Measurements from ENCODE around the gene ADSS1. TPM values are rescaled to one million over a fixed set of nuclear protein-coding genes. Genes with fewer than 3 reads are reported as not detected.

ADSS1 gene
- total and polyA plus RNA-seq, 3 experiments from 2014 or later = 1.4 to 1.6 (median 1.5) TPM

DNA sequence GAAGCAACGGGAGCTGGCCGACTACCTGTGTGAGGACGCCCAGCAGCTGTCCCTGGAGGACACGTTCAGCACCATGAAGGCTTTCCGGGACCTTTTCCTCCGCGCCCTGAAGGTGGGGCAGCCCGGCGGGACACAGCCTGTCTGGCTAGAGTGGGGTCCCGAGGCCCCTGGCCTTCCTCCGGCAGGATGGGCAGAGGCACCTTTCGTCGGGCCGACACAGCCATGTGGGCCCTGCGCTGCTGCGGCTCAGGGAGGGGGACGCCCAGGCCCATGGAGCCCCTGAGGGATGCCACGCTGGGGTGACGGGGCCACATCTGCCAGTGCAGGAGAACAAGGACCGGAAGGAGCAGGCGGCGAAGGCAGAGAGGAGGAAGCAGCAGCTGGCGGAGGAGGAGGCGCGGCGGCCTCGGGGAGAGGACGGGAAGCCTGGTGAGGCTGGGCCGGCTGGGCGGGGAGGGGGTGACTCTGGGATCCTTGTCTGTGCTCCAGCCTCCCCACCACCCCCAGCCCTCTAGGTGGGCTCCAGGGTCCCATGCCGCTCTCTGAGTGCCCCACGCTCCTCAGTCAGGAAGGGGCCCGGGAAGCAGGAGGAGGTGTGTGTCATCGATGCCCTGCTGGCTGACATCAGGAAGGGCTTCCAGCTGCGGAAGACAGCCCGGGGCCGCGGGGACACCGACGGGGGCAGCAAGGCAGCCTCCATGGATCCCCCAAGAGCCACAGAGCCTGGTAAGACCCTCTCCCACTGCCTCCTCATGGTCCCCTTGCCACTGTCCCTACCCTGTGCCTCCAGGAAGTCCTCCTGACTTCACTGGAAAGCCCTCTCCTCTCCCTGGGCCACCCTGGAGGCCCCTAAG is 10.9 kb upstream of the ADSS1 start:
- no peaks in the 10 kb centered on the region for H3K4me1 ChIP-seq (ENCODE audit: insufficient read depth, low read length)
- H3K36me3 ChIP-seq (ENCODE audit: insufficient read depth, low read length) = peaks cover 5% of the 10 kb centered on the region
- no peak overlapping the region for H3K4me3 ChIP-seq (ENCODE audit: low read length)
- Mint-ChIP-seq H3K27me3 (no peaks in the 10 kb centered on the region), H3K4me3 (no peak overlapping the region), H3K36me3 (peaks cover 0 to 22% (median 4%) of the 10 kb centered on the region in 3 donors), H3K27ac (no peak overlapping the region), H3K9me3 (peaks cover 0 to 3% (median 0%) of the 10 kb centered on the region in 5 donors), H3K4me1 (peaks cover 0 to 3% (median 3%) of the 10 kb centered on the region in 3 donors)
- no peaks in the 10 kb centered on the region for H3K9me3 ChIP-seq (ENCODE audit: low read length)
- no peak for DNase-seq
- no peaks in the 10 kb centered on the region for H3K27me3 ChIP-seq (ENCODE audit: insufficient read depth, low read length, poor library complexity, severe bottlenecking)
- ChIA-PET CTCF (interaction anchor here (1.3 kb wide), 2 partner anchors 10 to 48 kb away, joined by 3 read pairs; partner anchors contain the start of gene ADSS1), POLR2A (no interaction called here)
- H3K27ac ChIP-seq (ENCODE audit: low read depth, low read length) = no peak overlapping the region

DNA sequence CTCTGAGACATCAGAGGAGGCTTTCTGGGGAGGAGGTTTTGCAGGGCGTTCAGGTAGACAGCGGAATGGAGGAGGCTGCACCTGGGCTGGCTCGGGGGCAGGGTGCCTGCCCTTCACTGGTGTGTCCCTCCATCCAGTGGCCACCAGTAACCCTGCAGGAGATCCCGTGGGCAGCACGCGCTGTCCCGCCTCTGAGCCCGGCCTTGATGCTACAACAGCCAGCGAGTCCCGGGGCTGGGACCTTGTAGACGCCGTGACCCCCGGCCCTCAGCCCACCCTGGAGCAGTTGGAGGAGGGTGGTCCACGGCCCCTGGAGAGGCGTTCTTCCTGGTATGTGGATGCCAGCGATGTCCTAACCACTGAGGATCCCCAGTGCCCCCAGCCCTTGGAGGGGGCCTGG is 10.0 kb upstream of the ADSS1 start:
- Mint-ChIP-seq H3K27me3 (no peaks in the 10 kb centered on the region), H3K9me3 (peaks cover 0 to 3% (median 0%) of the 10 kb centered on the region in 5 donors), H3K4me3 (no peak overlapping the region), H3K27ac (no peak overlapping the region), H3K4me1 (peaks cover 0 to 1% (median 0%) of the 10 kb centered on the region in 3 donors), H3K36me3 (peaks cover 0 to 22% (median 4%) of the 10 kb centered on the region in 3 donors)
- H3K4me1 ChIP-seq (ENCODE audit: insufficient read depth, low read length) = no peaks in the 10 kb centered on the region
- H3K36me3 ChIP-seq (ENCODE audit: insufficient read depth, low read length) = peaks cover 5% of the 10 kb centered on the region
- no peak overlapping the region for H3K27ac ChIP-seq (ENCODE audit: low read depth, low read length)
- ChIA-PET CTCF (no interaction called here), POLR2A (no interaction called here)
- H3K9me3 ChIP-seq (ENCODE audit: low read length) = no peaks in the 10 kb centered on the region
- H3K27me3 ChIP-seq (ENCODE audit: insufficient read depth, low read length, poor library complexity, severe bottlenecking) = no peaks in the 10 kb centered on the region
- no peak overlapping the region for H3K4me3 ChIP-seq (ENCODE audit: low read length)
- DNase-seq = no peak

- no peaks in the 10 kb centered on the region for H3K27me3 Mint-ChIP-seq
- H3K4me1 Mint-ChIP-seq = peaks cover 0 to 1% (median 0%) of the 10 kb centered on the region in 3 donors
- peaks cover 5% of the 10 kb centered on the region for H3K36me3 ChIP-seq (ENCODE audit: insufficient read depth, low read length)
- DNase-seq = no peak
- H3K4me3 ChIP-seq (ENCODE audit: low read length) = no peak overlapping the region
- H3K4me3 Mint-ChIP-seq = no peak overlapping the region
- ChIA-PET CTCF (no interaction called here), POLR2A (no interaction called here)
- no peak overlapping the region for H3K27ac ChIP-seq (ENCODE audit: low read depth, low read length)
- H3K4me1 ChIP-seq (ENCODE audit: insufficient read depth, low read length) = no peaks in the 10 kb centered on the region
- H3K9me3 ChIP-seq (ENCODE audit: low read length) = no peaks in the 10 kb centered on the region
- H3K27ac Mint-ChIP-seq = no peak overlapping the region
- peaks cover 0 to 3% (median 0%) of the 10 kb centered on the region in 5 donors for H3K9me3 Mint-ChIP-seq
- no peaks in the 10 kb centered on the region for H3K27me3 ChIP-seq (ENCODE audit: insufficient read depth, low read length, poor library complexity, severe bottlenecking)
- peaks cover 0 to 22% (median 4%) of the 10 kb centered on the region in 3 donors for H3K36me3 Mint-ChIP-seq
These were observed 9.3 kb upstream of the ADSS1 start for GRCh38 chr14:104714681-104715080.

DNA sequence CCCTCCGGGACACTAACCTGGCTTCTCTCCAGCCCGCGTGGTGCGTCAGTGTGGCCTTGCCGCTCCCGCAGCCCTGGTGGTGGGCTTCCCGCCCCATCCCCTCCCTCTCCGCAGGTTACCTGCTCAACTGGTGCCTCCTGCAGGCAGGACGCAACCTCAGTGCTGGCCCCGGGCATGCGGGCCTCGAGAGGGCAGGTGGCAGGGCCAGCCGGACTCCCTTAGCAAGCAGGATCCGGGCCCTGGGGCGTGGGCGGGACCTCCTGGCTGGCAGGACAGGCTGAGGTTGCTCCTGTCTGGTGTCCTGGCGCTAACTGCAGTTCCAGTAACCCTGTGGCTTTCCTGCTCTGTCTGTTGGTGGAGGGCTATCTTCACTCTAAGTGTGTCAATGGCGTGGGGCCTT is 8.6 kb upstream of the ADSS1 start:
- H3K4me1 ChIP-seq (ENCODE audit: insufficient read depth, low read length) = no peaks in the 10 kb centered on the region
- Mint-ChIP-seq H3K9me3 (no peaks in the 10 kb centered on the region), H3K4me1 (peaks cover 0 to 1% (median 0%) of the 10 kb centered on the region in 3 donors), H3K36me3 (peaks cover 0 to 20% (median 1%) of the 10 kb centered on the region in 3 donors), H3K4me3 (no peak overlapping the region), H3K27me3 (no peaks in the 10 kb centered on the region), H3K27ac (no peak overlapping the region)
- ChIA-PET CTCF (interaction anchor here (1.4 kb wide), 1 partner anchor 50 kb away, joined by 4 read pairs; no protein-coding TSS in a partner anchor), POLR2A (no interaction called here)
- no peaks in the 10 kb centered on the region for H3K9me3 ChIP-seq (ENCODE audit: low read length)
- H3K4me3 ChIP-seq (ENCODE audit: low read length) = no peak overlapping the region
- H3K36me3 ChIP-seq (ENCODE audit: insufficient read depth, low read length) = peaks cover 3% of the 10 kb centered on the region
- no peak overlapping the region for H3K27ac ChIP-seq (ENCODE audit: low read depth, low read length)
- no peaks in the 10 kb centered on the region for H3K27me3 ChIP-seq (ENCODE audit: insufficient read depth, low read length, poor library complexity, severe bottlenecking)
- no peak for DNase-seq

GRCh38 chr14:104715871-104716270 is 8.2 kb upstream of the ADSS1 start:
- CTCF ChIA-PET = interaction anchor here (1.4 kb wide), 1 partner anchor 50 kb away, joined by 4 read pairs; no protein-coding TSS in a partner anchor
- Mint-ChIP-seq H3K27me3 (no peaks in the 10 kb centered on the region), H3K36me3 (peaks cover 0 to 19% (median 1%) of the 10 kb centered on the region in 3 donors), H3K4me1 (peaks cover 0 to 1% (median 0%) of the 10 kb centered on the region in 3 donors), H3K27ac (no peak overlapping the region), H3K4me3 (no peak overlapping the region), H3K9me3 (no peaks in the 10 kb centered on the region)
- no peaks in the 10 kb centered on the region for H3K4me1 ChIP-seq (ENCODE audit: insufficient read depth, low read length)
- H3K36me3 ChIP-seq (ENCODE audit: insufficient read depth, low read length) = no peaks in the 10 kb centered on the region
- H3K4me3 ChIP-seq (ENCODE audit: low read length) = no peak overlapping the region
- no peak for DNase-seq
- POLR2A ChIA-PET = no interaction called here
- no peaks in the 10 kb centered on the region for H3K27me3 ChIP-seq (ENCODE audit: insufficient read depth, low read length, poor library complexity, severe bottlenecking)
- no peaks in the 10 kb centered on the region for H3K9me3 ChIP-seq (ENCODE audit: low read length)
- H3K27ac ChIP-seq (ENCODE audit: low read depth, low read length) = no peak overlapping the region

DNA sequence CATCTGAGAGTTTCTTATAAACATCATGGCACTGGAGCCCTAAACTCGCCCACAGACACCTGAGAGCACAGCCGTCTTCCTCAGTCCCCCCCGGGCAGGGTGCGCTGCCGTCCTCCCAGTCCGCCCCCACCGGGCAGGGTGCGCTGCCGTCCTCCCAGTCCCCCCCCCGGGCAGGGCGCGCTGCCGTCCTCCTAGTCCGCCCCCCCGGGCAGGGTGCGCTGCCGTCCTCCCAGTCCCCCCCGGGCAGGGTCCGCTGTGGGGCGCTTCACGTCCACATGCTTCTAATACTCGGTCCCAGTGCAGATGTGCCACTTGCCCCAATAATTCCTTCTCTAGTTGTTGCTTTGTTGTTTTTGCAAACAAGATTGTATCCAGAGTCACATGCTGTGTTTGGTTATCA is 6.9 kb upstream of the ADSS1 start:
- Histone ChIP-seq H3K36me3 (ENCODE audit: insufficient read depth, low read length) (no peaks in the 10 kb centered on the region), H3K9me3 (ENCODE audit: low read length) (no peaks in the 10 kb centered on the region), H3K4me1 (ENCODE audit: insufficient read depth, low read length) (no peaks in the 10 kb centered on the region), H3K27ac (ENCODE audit: low read depth, low read length) (no peak overlapping the region), H3K27me3 (ENCODE audit: insufficient read depth, low read length, poor library complexity, severe bottlenecking) (no peaks in the 10 kb centered on the region), H3K4me3 (ENCODE audit: low read length) (no peak overlapping the region)
- Mint-ChIP-seq H3K27me3 (no peaks in the 10 kb centered on the region), H3K9me3 (no peaks in the 10 kb centered on the region), H3K27ac (no peak overlapping the region), H3K36me3 (peaks cover 0 to 17% (median 1%) of the 10 kb centered on the region in 3 donors), H3K4me1 (peaks cover 0 to 1% (median 0%) of the 10 kb centered on the region in 3 donors), H3K4me3 (no peak overlapping the region)
- CTCF ChIA-PET = no interaction called here
- no peak for DNase-seq
- POLR2A ChIA-PET = no interaction called here

- H3K27me3 Mint-ChIP-seq = no peaks in the 10 kb centered on the region
- no peak for DNase-seq
- H3K27me3 ChIP-seq (ENCODE audit: insufficient read depth, low read length, poor library complexity, severe bottlenecking) = no peaks in the 10 kb centered on the region
- no peaks in the 10 kb centered on the region for H3K4me1 ChIP-seq (ENCODE audit: insufficient read depth, low read length)
- ChIA-PET POLR2A (no interaction called here), CTCF (no interaction called here)
- H3K27ac ChIP-seq (ENCODE audit: low read depth, low read length) = no peak overlapping the region
- no peaks in the 10 kb centered on the region for H3K9me3 Mint-ChIP-seq
- no peaks in the 10 kb centered on the region for H3K36me3 ChIP-seq (ENCODE audit: insufficient read depth, low read length)
- H3K4me3 Mint-ChIP-seq = no peak overlapping the region
- peaks cover 0 to 17% (median 1%) of the 10 kb centered on the region in 3 donors for H3K36me3 Mint-ChIP-seq
- H3K27ac Mint-ChIP-seq = no peak overlapping the region
- peaks cover 0 to 1% (median 0%) of the 10 kb centered on the region in 3 donors for H3K4me1 Mint-ChIP-seq
- H3K4me3 ChIP-seq (ENCODE audit: low read length) = no peak overlapping the region
- no peaks in the 10 kb centered on the region for H3K9me3 ChIP-seq (ENCODE audit: low read length)
These were observed 6.4 kb upstream of the ADSS1 start for GRCh38 chr14:104717646-104718045.

DNA sequence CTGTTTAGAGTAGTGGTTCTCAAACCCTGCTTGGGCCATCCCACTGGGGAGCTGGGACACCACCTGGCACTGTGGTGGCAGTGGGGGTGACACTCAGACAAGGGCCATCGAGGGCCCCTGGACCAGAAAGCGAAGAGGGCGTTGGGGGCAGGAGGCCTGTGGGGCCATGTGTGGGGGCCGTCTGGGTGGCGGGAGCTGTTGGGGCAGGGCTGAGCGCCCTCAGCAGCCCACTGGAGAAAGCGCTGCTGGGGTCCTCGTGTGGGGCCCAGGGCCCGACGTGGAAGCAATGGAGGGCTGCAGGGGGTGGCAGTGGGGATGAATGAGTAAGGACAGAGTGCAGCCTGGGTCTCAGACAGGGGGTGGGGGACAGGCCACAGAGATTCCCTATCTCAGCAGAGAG is 5.9 kb upstream of the ADSS1 start:
- peaks cover 0 to 1% (median 0%) of the 10 kb centered on the region in 3 donors for H3K4me1 Mint-ChIP-seq
- CTCF ChIA-PET = no interaction called here
- Histone ChIP-seq H3K36me3 (ENCODE audit: insufficient read depth, low read length) (no peaks in the 10 kb centered on the region), H3K9me3 (ENCODE audit: low read length) (no peaks in the 10 kb centered on the region), H3K4me1 (ENCODE audit: insufficient read depth, low read length) (no peaks in the 10 kb centered on the region), H3K4me3 (ENCODE audit: low read length) (no peak overlapping the region), H3K27ac (ENCODE audit: low read depth, low read length) (no peak overlapping the region), H3K27me3 (ENCODE audit: insufficient read depth, low read length, poor library complexity, severe bottlenecking) (no peaks in the 10 kb centered on the region)
- peaks cover 0 to 17% (median 1%) of the 10 kb centered on the region in 3 donors for H3K36me3 Mint-ChIP-seq
- no peak for DNase-seq
- no peak overlapping the region for H3K4me3 Mint-ChIP-seq
- peak overlapping the region in 1 of 8 donors; percentile 59 for H3K27ac Mint-ChIP-seq
- H3K9me3 Mint-ChIP-seq = no peaks in the 10 kb centered on the region
- no peaks in the 10 kb centered on the region for H3K27me3 Mint-ChIP-seq
- POLR2A ChIA-PET = no interaction called here
